ENCODE measurements around the gene TEC. TPM values are rescaled to one million over a fixed set of nuclear protein-coding genes. Genes with fewer than 3 reads are reported as not detected.

TEC gene
- total RNA-seq, 1 experiment from 2014 or later: 2.9 TPM

DNA sequence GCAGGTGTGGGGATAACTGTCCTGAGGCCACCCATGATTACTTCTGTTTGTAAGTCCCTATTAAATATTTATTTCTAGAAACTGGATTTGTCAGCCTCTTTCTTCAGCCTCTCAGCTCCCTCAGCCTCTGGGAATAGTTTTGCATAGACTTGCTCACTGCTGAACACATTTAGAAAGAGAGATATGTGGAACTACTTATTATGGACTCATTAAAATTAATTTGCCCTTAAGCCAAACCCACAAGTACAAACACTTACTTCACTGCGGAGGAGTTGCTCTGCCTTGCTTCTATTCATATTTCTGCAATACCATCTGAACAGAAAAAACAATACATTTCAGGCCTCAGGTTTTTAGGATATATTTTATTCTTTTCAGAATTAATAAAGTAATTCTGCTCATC lies 113.2 kb downstream of the TEC start:
- DNase-seq (ENCODE audit: low read depth, low spot score): no peak
- in situ Hi-C loops (cut with HindIII; ENCODE audit: low pct_unique_long_range_greater_than_20kb, low sequenced_read_pairs): no loop called here

DNA sequence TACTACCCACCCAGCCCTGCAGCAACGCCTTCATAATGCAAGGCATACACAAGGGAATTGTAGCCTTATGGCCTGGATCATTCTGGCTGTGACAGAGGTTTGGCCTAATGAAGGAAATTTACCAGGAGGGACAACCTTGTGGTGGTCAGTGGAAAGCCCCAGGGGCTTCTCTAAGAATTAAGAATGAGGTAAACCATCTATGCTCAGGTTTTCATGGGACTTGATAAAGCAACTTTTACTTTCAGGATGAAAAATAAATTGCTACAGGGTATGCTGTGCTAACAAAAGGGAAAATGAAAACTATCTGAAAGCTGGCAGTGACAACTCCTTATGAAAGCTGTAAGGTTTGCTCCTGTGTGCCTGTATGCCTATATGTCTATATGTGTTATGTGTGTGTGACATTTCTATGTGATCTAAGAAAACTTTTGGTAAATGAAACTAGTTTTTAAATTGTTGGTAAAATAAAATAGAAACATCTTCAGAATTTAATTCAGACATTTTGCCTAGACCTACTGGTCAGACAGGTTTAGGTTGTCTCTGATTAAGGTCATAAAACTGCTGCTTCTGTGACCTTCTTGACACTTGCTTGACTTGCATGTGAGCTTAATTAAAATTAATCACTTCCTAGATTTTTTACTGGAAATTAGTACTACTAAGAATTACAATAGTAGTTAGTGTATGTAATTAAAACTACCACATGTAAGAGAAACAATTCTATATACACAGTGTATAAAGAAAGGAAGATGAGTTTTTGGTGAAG lies 115.7 kb downstream of the TEC start:
- in situ Hi-C loops (cut with HindIII; ENCODE audit: low pct_unique_long_range_greater_than_20kb, low sequenced_read_pairs): no loop called here
- no peak for DNase-seq (ENCODE audit: low read depth, low spot score)

DNA sequence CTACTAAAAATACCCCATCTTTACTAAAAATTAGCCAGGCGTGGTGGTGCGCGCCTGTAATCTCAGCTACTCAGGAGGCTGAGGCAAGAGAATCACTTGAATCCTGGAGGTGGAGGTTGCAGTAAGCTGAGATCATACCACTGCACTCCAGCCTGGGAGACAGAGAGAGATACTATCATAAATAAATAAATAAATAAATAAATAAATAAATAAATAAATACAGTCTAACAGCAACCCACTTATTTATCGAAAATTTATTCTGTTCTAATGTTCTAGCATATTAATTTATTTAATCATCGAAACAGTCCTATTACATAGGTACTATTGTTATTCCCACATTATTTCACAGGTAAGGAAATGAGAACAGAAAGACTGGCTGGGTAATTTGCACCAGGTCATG lies 117.4 kb downstream of the TEC start:
- no peak for DNase-seq (ENCODE audit: low read depth, low spot score)
- in situ Hi-C loops (cut with HindIII; ENCODE audit: low pct_unique_long_range_greater_than_20kb, low sequenced_read_pairs): no loop called here

DNA sequence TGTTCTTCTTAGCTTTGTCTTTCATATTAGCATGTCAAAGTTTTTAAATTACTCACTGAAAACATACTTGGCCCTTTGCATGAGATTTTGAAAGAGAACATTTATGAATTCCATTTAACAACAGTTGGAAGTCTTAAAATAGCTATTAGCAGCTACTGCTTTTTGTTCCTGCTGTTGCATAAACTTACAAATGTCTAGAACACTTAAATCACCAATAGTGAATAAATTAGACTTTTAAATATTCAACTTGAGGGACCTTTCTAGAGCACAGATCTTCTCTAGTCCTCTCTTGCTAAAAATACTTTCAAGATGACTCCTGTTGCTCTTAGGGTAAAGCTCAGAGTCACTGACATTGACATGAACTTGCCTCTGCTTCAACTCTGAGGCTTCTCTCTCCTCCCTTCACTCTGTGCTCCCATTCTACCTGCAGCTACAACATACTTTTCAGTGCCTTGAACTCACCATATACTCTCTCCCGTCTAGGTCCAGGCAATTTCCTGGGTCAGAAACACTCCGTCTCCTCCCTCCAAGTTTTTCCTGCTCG lies 119.7 kb downstream of the TEC start:
- DNase-seq (ENCODE audit: low read depth, low spot score): no peak
- in situ Hi-C loops (cut with HindIII; ENCODE audit: low pct_unique_long_range_greater_than_20kb, low sequenced_read_pairs): no loop called here

- DNase-seq (ENCODE audit: low read depth, low spot score): no peak
- in situ Hi-C loops (cut with HindIII; ENCODE audit: low pct_unique_long_range_greater_than_20kb, low sequenced_read_pairs): no loop called here
Observed at GRCh38 chr4:48147621-48148020, 122.0 kb downstream of the TEC start.

DNA sequence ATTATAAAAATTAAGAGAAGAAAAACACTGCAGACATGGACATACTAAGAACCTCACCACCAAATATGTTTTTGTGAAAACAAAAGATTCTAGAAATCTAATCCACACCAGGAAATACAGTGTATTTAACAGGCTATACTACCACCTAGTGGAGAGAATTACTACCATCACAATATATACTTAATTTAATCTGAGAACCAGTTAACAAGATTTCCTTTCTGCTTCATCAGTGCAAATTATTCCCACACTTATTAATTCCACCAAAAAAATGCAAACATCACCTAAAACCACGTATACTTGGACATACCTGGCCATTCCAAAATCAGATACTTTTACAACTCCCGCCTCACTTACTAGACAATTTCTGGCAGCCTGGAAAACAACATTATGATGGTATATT lies 128.6 kb downstream of the TEC start:
- peak; percentile 49 for DNase-seq (ENCODE audit: low read depth, low spot score)

DNA sequence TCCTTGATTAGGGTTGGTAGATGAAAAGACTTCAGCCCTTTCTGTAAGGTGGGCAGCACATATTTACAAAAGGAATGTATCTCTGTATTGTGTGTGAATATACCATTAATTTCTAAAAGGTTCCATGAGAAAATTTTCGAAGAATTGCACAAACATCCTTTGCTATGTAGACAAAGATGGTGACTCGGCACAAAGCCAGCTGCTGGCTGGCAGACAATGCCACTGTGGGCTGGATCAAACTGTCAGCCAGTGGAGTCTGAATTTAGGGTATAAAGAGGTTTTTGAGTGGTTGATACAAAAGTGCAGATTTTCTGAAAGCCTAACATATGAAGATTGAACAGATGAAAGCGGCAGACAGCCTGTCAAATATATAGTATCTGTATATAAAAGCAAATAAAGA lies 129.9 kb downstream of the TEC start:
- in situ Hi-C loops (cut with HindIII; ENCODE audit: low pct_unique_long_range_greater_than_20kb, low sequenced_read_pairs): no loop called here
- no peak for DNase-seq (ENCODE audit: low read depth, low spot score)

More for the DNA sequence above, 128.6 kb downstream of the TEC start:
- in situ Hi-C loops (cut with HindIII; ENCODE audit: low pct_unique_long_range_greater_than_20kb, low sequenced_read_pairs): no loop called here

DNA sequence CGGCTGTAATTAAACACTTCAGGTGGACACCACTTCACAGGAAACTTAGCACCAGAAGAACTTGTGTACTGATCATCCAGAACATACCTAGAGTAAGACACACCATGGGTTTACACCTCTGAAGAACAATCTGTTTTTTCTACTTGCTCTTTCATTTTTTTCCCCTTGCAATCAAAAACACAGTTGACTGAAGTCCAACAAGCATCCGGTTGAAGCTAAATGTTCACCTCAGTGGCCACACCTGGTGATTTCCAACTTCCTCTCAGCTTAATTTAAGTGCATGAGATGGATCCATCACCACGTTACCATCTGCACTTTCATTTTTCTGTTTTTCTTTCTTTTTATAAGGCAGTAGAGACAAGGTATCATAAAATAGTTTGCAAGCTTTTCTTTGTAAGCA lies 130.7 kb downstream of the TEC start:
- in situ Hi-C loops (cut with HindIII; ENCODE audit: low pct_unique_long_range_greater_than_20kb, low sequenced_read_pairs): no loop called here
- DNase-seq (ENCODE audit: low read depth, low spot score): no peak

DNA sequence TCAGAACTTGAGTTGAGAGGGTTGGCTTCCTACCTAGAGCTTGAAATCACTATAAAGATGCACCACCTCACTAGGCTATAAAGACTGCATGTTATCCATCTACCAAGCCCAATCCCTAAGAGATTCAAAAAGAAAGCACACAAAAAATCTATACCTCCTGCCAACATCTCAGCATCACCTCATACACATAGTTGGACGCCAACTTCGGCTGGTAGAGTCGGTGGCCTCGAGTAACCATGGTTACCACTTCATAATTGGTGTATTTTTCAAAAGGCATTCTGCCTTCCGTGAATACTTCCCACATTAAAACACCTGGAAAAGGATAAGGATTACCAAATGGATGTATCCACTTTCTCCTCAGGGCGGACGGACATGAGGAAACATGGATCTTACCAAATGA lies 131.1 kb downstream of the TEC start:
- in situ Hi-C loops (cut with HindIII; ENCODE audit: low pct_unique_long_range_greater_than_20kb, low sequenced_read_pairs): no loop called here
- DNase-seq (ENCODE audit: low read depth, low spot score): no peak

GRCh38 chr4:48137846-48138245 lies 131.8 kb downstream of the TEC start:
- in situ Hi-C loops (cut with HindIII; ENCODE audit: low pct_unique_long_range_greater_than_20kb, low sequenced_read_pairs): no loop called here

DNA sequence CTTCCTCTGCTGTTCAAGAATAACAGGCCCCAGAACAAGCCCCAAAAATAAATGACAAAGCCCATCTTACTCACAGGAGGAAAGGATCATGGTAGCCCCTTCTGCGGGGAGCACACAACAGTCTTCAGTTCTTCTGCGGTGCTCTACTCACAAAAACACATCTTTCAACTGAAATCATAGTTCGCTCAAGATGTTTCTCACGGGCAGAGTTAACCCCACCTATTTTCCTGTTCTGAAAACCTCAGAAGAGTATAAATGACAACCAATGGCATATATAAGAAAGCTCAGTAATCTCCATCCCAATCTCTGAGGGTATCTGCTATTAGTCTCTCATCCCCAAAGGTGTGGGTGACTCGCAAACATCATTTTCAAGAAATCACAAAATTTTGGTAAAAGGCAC lies 135.6 kb downstream of the TEC start, which contains the start of gene TXK:
TSS of gene TXK (minus strand) at position 170 of the 400 bp plus-strand sequence. CDS start at position 90, 80 bp downstream.
- in situ Hi-C loops (cut with HindIII; ENCODE audit: low pct_unique_long_range_greater_than_20kb, low sequenced_read_pairs): no loop called here

More at GRCh38 chr4:48137846-48138245, 131.8 kb downstream of the TEC start:
- DNase-seq (ENCODE audit: low read depth, low spot score): peak; percentile 35

DNA sequence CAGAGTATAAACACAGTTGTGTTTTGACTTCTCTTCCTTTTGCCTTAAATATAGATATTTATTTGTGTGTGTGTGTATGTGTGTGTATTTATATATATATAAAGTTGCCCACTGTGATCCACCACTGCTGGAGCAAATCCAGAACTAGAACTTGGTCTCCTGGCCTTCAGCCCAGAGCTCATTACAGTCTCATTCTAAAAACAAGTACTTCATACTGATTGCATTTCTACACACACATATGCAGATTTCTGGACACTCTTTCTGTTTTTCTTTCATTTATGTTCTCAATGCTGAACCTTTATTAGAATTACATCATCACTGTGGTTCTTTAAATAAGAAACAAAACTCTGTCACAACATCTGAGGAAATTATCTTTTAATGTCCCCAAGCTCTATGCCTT lies 136.0 kb downstream of the TEC start:
- in situ Hi-C loops (cut with HindIII; ENCODE audit: low pct_unique_long_range_greater_than_20kb, low sequenced_read_pairs): no loop called here

More for the DNA sequence above, 135.6 kb downstream of the TEC start, which contains the start of gene TXK:
- no peak for DNase-seq (ENCODE audit: low read depth, low spot score)

DNA sequence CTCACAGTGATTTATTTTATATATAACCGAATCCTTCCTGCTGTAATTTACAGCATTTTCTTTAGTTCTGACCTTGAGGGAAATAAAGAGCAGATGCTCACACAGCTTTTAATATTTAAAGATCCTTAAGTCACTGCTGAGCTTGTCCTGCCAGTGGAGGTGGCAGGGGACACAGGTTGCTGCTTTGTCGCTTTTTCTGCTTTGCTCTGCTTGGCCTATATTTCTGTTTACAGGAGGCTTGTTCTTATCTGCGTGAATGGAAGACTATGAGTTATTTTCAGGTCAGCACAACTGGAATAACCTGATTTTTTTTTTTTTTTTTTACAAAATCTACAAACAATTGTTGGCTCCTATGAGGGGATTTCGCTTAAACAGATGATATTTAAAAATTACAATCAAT lies 137.9 kb downstream of the TEC start:
- DNase-seq (ENCODE audit: low read depth, low spot score): no peak
- in situ Hi-C loops (cut with HindIII; ENCODE audit: low pct_unique_long_range_greater_than_20kb, low sequenced_read_pairs): no loop called here

More for the DNA sequence above, 136.0 kb downstream of the TEC start:
- DNase-seq (ENCODE audit: low read depth, low spot score): no peak

- DNase-seq (ENCODE audit: low read depth, low spot score): no peak
- in situ Hi-C loops (cut with HindIII; ENCODE audit: low pct_unique_long_range_greater_than_20kb, low sequenced_read_pairs): no loop called here
Observed at GRCh38 chr4:48130100-48130499, 139.5 kb downstream of the TEC start.

DNA sequence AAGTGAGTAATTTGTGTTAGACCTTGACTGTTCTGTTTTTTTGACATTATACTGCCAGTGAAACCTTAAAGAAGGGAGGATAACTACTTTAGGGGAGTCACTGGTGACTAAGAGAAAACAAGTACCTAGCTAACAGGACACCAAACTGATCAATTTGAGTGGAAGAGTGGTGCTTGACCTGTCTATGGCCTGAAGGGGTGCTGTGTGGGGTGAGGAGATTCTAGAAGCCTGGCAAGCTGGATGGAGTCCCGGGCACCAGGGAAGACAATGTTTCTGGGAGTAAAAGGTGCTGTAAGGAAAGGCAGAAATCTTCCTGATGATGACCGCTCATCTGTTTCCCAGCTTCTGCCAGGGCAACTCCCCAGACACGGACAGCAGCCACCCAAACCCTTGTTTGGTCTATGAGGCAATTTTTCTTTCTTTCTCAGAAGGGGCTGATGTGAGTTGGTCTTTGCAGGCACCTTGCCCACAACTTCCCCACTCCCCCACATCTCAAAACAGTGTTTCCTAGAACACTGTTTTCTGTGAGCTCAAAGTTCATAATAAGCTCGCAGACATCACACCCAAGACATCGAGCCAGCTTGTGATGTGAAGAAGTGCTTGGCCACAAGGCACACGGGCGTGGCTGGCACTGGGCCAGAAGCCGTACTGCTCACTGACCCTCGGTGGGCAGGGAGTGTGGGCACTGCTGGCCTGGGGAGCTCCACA lies 140.2 kb downstream of the TEC start:
- no peak for DNase-seq (ENCODE audit: low read depth, low spot score)
- in situ Hi-C loops (cut with HindIII; ENCODE audit: low pct_unique_long_range_greater_than_20kb, low sequenced_read_pairs): no loop called here

DNA sequence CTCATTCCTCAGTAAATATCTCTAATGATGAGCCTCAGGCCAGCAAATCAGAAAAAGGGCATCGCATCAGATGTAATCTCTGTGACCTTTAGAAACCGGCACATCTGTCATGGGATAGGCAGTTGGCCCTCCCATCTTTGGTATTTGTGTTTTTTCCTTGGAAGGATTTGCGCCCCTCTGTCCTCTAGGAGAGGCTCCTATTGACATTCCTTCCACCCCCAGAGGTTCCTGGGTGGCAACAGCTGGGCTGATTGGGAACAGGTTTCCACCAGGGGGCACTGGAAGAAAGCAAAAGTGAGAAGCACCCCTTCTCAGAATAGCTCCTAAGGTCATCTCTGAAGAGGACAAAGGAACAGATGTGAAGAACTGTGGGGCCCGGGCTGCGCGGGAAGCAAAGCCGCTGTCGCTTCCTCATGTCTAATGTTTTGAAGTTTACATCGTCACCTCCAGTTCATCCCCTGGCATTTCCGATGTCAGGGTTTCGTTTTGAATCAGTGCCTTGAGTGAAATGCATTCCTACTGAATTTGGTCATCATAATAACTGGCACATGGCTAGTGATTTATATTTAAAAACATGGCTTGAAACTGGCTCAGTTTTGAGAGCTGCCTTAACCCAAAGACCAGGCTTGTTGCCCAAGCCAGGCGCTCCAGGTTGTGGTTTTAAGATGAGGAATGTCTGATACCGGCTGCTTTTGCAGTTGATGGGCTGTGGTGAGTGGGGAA lies 141.8 kb downstream of the TEC start:
- in situ Hi-C loops (cut with HindIII; ENCODE audit: low pct_unique_long_range_greater_than_20kb, low sequenced_read_pairs): no loop called here
- peak; percentile 88 for DNase-seq (ENCODE audit: low read depth, low spot score)

- in situ Hi-C loops (cut with HindIII; ENCODE audit: low pct_unique_long_range_greater_than_20kb, low sequenced_read_pairs): no loop called here
- DNase-seq (ENCODE audit: low read depth, low spot score): no peak
Observed at GRCh38 chr4:48127231-48127630, 142.4 kb downstream of the TEC start.

GRCh38 chr4:48126621-48127020 lies 143.0 kb downstream of the TEC start:
- DNase-seq (ENCODE audit: low read depth, low spot score): no peak
- in situ Hi-C loops (cut with HindIII; ENCODE audit: low pct_unique_long_range_greater_than_20kb, low sequenced_read_pairs): no loop called here

Measured in SK-MEL-5 (cell line).